Measurements from ENCODE around the gene FARSA. TPM values are rescaled to one million over a fixed set of nuclear protein-coding genes. Genes with fewer than 3 reads are reported as not detected.

FARSA gene
- total RNA-seq, 1 experiment from 2014 or later = 75.9 TPM

DNA sequence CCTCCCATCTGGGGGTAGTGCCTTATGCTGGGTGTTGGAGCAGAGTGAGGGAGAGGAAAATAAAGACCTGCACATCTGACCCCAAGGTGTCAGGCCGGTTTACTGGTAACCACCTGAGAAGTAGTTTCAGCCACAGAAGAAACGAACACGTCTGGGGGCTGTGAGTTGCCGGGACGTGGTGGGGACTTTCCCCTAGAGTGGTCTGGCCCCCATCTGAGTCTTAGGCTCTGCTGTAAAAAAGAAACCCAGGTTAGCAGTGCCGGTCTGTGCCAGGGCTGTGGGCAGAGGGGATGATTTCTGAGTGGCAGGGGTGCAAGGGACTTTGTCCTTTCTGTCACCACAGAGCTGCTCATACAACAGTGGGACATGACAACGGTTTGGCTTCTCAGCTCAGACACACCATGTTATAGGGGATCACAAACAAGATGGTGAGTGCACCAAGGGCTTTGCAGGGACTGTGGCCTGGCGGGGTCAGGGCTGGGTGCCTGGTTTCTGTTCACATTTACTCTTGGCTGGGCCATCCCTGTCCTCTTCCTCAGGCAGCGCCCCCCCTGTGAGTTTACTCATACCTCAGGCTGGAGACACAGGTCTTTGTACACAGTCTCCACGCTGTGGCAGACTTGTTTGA is 33.5 kb downstream of the FARSA start:
- DNase-seq = no peak
- Histone ChIP-seq H3K27me3 (replicated peaks; ENCODE audit: control insufficient read depth, insufficient read depth, low read length) (no peaks in the 10 kb centered on the region), H3K4me1 (no peaks in the 10 kb centered on the region), H3K9me3 (no peaks in the 10 kb centered on the region), H3K36me3 (ENCODE audit: control insufficient read depth, insufficient read depth, low read length) (no peaks in the 10 kb centered on the region; the same call in none of the 2 replicates), H3K4me3 (ENCODE audit: low read depth, low read length) (no peak overlapping the region)
- H3K9me3 Mint-ChIP-seq (ENCODE audit: unreplicated experiment) = no peaks in the 10 kb centered on the region
- CTCF ChIA-PET = interaction anchor here (1.4 kb wide), 1 partner anchor 9 kb away, joined by 4 read pairs; the partner anchor contains the start of gene GCDH
- no peak overlapping the region for H3K4me3 Mint-ChIP-seq (ENCODE audit: unreplicated experiment)
- intact Hi-C loops (cut with micrococcal nuclease; ENCODE audit: unreplicated experiment) = no loop called here
- POLR2A ChIA-PET = no interaction called here
- no peak overlapping the region for H3K27ac Mint-ChIP-seq (ENCODE audit: unreplicated experiment)
- TF ChIP-seq, protein P1, sequence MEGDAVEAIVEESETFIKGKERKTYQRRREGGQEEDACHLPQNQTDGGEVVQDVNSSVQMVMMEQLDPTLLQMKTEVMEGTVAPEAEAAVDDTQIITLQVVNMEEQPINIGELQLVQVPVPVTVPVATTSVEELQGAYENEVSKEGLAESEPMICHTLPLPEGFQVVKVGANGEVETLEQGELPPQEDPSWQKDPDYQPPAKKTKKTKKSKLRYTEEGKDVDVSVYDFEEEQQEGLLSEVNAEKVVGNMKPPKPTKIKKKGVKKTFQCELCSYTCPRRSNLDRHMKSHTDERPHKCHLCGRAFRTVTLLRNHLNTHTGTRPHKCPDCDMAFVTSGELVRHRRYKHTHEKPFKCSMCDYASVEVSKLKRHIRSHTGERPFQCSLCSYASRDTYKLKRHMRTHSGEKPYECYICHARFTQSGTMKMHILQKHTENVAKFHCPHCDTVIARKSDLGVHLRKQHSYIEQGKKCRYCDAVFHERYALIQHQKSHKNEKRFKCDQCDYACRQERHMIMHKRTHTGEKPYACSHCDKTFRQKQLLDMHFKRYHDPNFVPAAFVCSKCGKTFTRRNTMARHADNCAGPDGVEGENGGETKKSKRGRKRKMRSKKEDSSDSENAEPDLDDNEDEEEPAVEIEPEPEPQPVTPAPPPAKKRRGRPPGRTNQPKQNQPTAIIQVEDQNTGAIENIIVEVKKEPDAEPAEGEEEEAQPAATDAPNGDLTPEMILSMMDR (IDR thresholded peaks at IDR 0.05; ENCODE audit: insufficient read depth in 1 of 2, low read depth in 1 of 2, low read length in 1 of 2, severe bottlenecking in 1 of 2, unreplicated experiment in 1 of 2) = no peak
- no TSS peak for BruUV-seq (replicated peaks)
- H3K4me1 Mint-ChIP-seq (ENCODE audit: low read depth, unreplicated experiment) = no peaks in the 10 kb centered on the region
- H3K36me3 Mint-ChIP-seq (ENCODE audit: insufficient read depth, unreplicated experiment) = no peaks in the 10 kb centered on the region
- no peaks in the 10 kb centered on the region for H3K27me3 Mint-ChIP-seq (ENCODE audit: insufficient read depth, unreplicated experiment)

DNA sequence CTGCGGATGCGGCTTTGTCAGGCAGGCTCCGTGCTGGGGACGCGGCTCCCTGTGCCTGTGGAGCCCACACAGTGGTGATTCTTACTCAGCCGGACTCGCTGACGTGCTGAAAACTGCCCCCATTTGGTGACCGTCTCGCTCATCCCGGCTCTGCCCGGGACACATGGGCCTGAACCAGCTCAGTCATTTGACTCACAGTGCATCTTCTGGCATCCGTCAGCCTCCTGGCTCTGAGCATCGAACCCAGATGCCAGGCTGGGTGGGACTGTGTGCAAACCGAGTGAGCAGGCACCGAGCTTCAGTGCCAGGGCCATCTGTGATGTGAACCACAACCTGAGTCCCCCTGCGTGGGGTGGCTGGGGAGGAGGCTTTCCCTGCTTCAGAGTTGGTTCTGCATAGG is 37.1 kb downstream of the FARSA start:
- intact Hi-C loops (cut with micrococcal nuclease; ENCODE audit: unreplicated experiment) = no loop called here
- no peaks in the 10 kb centered on the region for H3K9me3 Mint-ChIP-seq (ENCODE audit: unreplicated experiment)
- no peak overlapping the region for H3K4me3 ChIP-seq (ENCODE audit: low read depth, low read length)
- DNase-seq = no peak
- no peaks in the 10 kb centered on the region for H3K4me1 Mint-ChIP-seq (ENCODE audit: low read depth, unreplicated experiment)
- no peaks in the 10 kb centered on the region for H3K4me1 ChIP-seq
- H3K27ac Mint-ChIP-seq (ENCODE audit: unreplicated experiment) = no peak overlapping the region
- no peaks in the 10 kb centered on the region for H3K27me3 ChIP-seq (replicated peaks; ENCODE audit: control insufficient read depth, insufficient read depth, low read length)
- no peaks in the 10 kb centered on the region for H3K9me3 ChIP-seq
- POLR2A ChIA-PET = interaction anchor here (0.6 kb wide), 1 partner anchor 61 kb away, joined by 6 read pairs; no protein-coding TSS in a partner anchor
- H3K27me3 Mint-ChIP-seq (ENCODE audit: insufficient read depth, unreplicated experiment) = no peaks in the 10 kb centered on the region
- H3K4me3 Mint-ChIP-seq (ENCODE audit: unreplicated experiment) = no peak overlapping the region
- H3K36me3 Mint-ChIP-seq (ENCODE audit: insufficient read depth, unreplicated experiment) = peaks cover 13% of the 10 kb centered on the region
- no TSS peak for BruUV-seq (replicated peaks)
- no peaks in the 10 kb centered on the region; the same call in none of the 2 replicates for H3K36me3 ChIP-seq (ENCODE audit: control insufficient read depth, insufficient read depth, low read length)
- CTCF ChIA-PET = no interaction called here
- TF ChIP-seq, protein P1 (IDR thresholded peaks at IDR 0.05; ENCODE audit: insufficient read depth in 1 of 2, low read depth in 1 of 2, low read length in 1 of 2, severe bottlenecking in 1 of 2, unreplicated experiment in 1 of 2) = no peak

DNA sequence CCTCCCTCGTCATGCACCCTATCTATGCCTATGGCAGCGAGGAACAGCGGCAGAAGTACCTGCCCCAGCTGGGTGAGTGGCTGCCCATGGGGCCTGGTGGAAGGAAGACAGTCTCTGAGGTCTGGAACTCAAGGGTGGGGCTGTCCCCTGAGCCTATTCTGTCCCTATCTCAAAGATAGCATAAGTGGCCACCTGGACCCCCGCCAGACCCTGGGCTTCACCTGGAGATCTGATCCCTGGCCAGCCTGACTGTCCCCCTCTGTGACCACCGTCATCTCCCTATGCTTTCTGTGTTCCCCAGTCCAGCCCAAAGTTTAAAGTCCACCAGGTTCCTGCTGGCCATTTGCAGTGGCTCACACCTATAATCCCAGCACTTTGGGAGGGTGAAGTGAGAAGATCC is 39.9 kb downstream of the FARSA start:
- no peak overlapping the region for H3K4me3 ChIP-seq (ENCODE audit: low read depth, low read length)
- TF ChIP-seq, protein P1 (IDR thresholded peaks at IDR 0.05; ENCODE audit: insufficient read depth in 1 of 2, low read depth in 1 of 2, low read length in 1 of 2, severe bottlenecking in 1 of 2, unreplicated experiment in 1 of 2) = no peak
- peaks cover 24% of the 10 kb centered on the region for H3K36me3 Mint-ChIP-seq (ENCODE audit: insufficient read depth, unreplicated experiment)
- H3K9me3 ChIP-seq = no peaks in the 10 kb centered on the region
- no peak overlapping the region for H3K27ac Mint-ChIP-seq (ENCODE audit: unreplicated experiment)
- no peak for DNase-seq
- no peaks in the 10 kb centered on the region for H3K27me3 ChIP-seq (replicated peaks; ENCODE audit: control insufficient read depth, insufficient read depth, low read length)
- peak overlapping the region; percentile 44 for H3K4me3 Mint-ChIP-seq (ENCODE audit: unreplicated experiment)
- no peaks in the 10 kb centered on the region for H3K4me1 ChIP-seq
- ChIA-PET POLR2A (no interaction called here), CTCF (no interaction called here)
- intact Hi-C loops (cut with micrococcal nuclease; ENCODE audit: unreplicated experiment) = no loop called here
- BruUV-seq (replicated peaks) = no TSS peak
- no peaks in the 10 kb centered on the region for H3K27me3 Mint-ChIP-seq (ENCODE audit: insufficient read depth, unreplicated experiment)
- peaks cover 5% of the 10 kb centered on the region for H3K4me1 Mint-ChIP-seq (ENCODE audit: low read depth, unreplicated experiment)
- no peaks in the 10 kb centered on the region for H3K9me3 Mint-ChIP-seq (ENCODE audit: unreplicated experiment)
- H3K36me3 ChIP-seq (ENCODE audit: control insufficient read depth, insufficient read depth, low read length) = no peaks in the 10 kb centered on the region; the same call in 1 of the 2 replicates

All from Caco-2 (cell line).